Measurements from ENCODE around the gene CEP170.

DNA sequence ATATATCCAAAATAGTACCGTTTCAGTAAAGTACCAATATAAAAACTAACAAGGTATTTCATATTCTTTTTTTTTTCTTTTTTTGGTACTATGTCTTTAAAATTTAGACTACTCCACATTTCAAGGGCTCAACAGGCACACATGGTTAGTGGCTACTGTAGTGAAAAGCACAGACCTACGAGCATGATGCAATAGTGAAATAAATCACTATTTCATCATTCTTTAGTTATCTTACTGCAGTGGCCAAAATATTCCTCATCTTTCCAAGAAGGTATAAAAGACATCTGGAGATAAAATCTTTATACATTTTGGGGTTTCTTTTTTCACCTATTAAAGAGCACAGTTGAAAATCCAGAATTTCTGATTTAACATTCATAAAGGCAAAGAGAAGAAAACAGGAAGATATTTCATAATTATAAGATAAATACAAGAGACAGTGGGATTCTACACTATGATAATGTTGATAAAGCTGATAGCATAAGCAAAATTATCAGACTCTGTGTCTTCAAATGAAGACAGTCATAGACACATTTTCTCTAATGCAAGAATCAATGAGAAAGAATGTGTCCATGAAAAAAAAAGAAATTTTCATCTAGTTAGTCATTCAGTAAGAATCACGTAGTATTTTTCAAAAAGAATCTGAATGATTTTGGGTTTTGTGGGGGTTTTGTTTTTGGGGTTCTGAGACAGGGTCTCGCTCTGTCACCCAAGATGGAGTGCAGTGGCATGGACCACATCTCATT is 41.9 kb downstream of the CEP170 start:
- TF ChIP-seq EZH2 (optimal IDR thresholded peaks at IDR 0.05; ENCODE audit: low read depth, low read length) (no peak), EZH2phosphoT487 (IDR thresholded peaks at IDR 0.05; ENCODE audit: low read length) (no peak)
- TF ChIP-seq, protein P1, sequence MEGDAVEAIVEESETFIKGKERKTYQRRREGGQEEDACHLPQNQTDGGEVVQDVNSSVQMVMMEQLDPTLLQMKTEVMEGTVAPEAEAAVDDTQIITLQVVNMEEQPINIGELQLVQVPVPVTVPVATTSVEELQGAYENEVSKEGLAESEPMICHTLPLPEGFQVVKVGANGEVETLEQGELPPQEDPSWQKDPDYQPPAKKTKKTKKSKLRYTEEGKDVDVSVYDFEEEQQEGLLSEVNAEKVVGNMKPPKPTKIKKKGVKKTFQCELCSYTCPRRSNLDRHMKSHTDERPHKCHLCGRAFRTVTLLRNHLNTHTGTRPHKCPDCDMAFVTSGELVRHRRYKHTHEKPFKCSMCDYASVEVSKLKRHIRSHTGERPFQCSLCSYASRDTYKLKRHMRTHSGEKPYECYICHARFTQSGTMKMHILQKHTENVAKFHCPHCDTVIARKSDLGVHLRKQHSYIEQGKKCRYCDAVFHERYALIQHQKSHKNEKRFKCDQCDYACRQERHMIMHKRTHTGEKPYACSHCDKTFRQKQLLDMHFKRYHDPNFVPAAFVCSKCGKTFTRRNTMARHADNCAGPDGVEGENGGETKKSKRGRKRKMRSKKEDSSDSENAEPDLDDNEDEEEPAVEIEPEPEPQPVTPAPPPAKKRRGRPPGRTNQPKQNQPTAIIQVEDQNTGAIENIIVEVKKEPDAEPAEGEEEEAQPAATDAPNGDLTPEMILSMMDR (IDR thresholded peaks at IDR 0.05; ENCODE audit: low read length): no peak
